Activated CD8-positive, alpha-beta memory T cell treated with anti-CD3 and anti-CD28 coated beads for 24 hours (primary cell): Measurements from ENCODE around the gene SBNO1.
"Not testable (repeated sequence)": the region's sequence is repeated elsewhere in the genome, so short reads cannot be mapped to it uniquely, and the experiment has no call there.

Experiments used
- DNase-seq: peaks from one replicate; pipeline ENCODE4 v3.0.0-alpha.2; 2020

Gene SBNO1

DNA sequence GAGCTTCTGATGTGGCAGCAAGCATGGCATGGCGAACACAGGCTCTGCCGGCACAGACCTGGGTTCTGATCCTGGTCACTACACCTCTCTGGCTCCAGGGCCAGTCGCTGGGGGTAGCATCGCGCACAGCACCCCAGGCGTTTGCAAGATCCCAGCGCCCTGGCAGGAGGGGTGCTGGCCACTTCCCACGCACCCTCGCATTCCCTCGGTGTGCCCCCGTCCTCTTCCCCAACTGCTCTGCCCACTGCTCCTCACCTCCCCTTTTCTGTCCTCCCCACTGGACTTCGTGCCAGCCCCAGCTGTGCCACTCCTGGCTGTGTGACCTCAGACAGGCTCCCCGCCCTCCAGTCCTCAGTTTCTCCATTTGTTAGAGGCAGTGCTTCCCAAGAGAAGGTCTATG lies 95.8 kb downstream of the SBNO1 start:
- DNase-seq, result peak; percentile 62

- peak; percentile 68 for DNase-seq
These were observed 96.4 kb downstream of the SBNO1 start for GRCh38 chr12:123267991-123268843.

- DNase-seq, result no peak
These were observed 97.2 kb downstream of the SBNO1 start for GRCh38 chr12:123267335-123267920.

GRCh38 chr12:123266679-123267277 lies 97.9 kb downstream of the SBNO1 start:
- no peak for DNase-seq

- DNase-seq, result no peak
These were observed 98.6 kb downstream of the SBNO1 start for GRCh38 chr12:123265851-123266678.

GRCh38 chr12:123264642-123265041 lies 100.0 kb downstream of the SBNO1 start:
- no peak for DNase-seq

DNA sequence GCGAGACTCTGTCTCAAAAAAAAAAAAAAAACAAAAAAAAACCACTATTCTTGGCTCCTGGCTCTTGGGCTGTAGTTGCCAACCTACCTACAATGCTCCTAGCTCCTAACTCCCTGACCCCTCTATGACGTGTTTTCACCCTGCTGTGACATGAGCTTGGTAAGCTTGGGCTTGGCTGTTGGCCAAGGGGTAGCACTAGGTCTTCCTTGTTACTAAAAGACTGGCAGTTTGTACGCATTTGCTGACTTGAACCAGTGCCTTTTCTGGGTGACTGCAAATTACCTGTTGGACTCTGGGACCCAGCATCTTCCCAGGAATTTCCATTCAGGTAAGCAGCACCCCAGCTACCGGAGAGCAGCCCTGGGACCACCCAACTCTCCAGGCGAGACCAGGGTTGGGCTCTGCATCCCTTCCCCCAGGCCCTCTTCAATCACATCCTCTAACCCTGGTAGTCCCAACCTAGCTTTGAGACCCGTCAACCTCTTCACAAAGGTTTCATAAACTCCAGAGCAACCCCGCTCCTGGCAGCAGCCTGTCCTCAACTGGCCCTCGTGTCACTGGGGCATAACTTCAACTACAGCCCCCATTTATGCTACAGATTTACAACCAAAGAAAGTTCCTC lies 101.3 kb downstream of the SBNO1 start:
- no peak for DNase-seq

- no peak for DNase-seq
These were observed 103.5 kb downstream of the SBNO1 start for GRCh38 chr12:123261196-123261595.

DNA sequence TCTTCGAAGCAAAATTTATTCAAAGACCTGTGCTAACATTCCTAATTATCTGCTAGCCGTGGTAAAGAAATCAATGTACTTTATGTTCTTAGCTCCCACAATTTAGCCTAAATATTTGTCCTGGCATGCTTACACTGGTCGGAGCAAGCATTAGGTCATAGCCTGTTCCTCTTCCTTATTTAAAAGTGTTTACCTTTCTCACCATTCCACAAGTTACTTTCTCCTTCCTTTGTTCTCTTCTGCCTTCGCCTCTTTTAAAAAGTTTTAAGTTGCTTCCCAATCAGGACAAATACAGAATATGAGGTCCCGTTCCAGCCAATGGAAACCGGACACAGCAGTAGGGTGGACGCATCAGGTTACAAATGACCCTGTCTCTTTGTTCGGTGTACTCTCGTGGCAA lies 104.6 kb downstream of the SBNO1 start:
- DNase-seq, result no peak

DNA sequence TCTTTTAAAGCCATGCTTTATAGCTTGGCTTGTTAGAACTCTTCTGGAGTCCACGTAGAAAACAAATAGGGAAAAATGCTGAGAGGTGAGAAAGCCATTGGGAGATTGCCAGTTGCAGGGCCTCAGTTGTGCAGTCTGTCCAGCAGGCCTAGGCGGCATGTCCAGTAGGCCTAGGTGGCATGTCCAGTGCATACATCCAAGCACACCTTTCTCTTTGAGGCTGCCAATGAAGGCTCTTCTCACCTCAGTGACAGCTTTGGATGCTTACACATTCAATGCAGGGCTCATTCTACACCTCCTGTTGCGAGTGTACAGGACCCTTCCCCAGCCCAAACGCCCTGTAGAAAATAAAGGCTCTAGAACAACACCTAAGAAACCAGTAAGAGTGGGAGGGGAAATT lies 106.1 kb downstream of the SBNO1 start:
- DNase-seq, result no peak

GRCh38 chr12:123254853-123255446 lies 109.7 kb downstream of the SBNO1 start:
- DNase-seq, result no peak

- no peak for DNase-seq
These were observed 110.8 kb downstream of the SBNO1 start for GRCh38 chr12:123253641-123254459.

- DNase-seq, result not testable (repeated sequence)
These were observed 112.3 kb downstream of the SBNO1 start for GRCh38 chr12:123252365-123252764.

GRCh38 chr12:123251403-123252076 lies 113.1 kb downstream of the SBNO1 start:
- DNase-seq, result peak; percentile 50

GRCh38 chr12:123250471-123251383 lies 113.9 kb downstream of the SBNO1 start:
- peak; percentile 55 for DNase-seq

- DNase-seq, result peak; percentile 47
These were observed 115.5 kb downstream of the SBNO1 start for GRCh38 chr12:123248996-123249741.

- not testable (repeated sequence) for DNase-seq
These were observed 116.5 kb downstream of the SBNO1 start for GRCh38 chr12:123248129-123248528.

DNA sequence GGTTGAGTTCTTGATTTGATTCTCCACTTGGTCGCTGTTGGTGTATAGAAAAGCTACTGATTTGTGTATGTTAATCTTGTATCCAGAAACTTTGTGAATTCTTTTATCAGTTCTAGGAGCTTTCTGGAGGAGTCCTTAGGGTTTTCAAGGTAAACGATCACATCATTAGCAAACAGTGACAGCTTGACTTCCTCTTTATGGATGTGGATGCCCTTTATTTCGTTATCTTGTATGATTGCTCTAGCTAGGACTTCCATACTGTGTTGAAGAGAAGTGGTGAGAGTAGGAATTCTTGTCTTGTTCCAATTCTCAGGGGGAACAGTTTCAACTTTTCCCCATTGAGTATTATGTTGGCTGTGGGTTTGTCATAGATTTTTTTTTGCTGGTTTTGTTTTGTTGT lies 119.0 kb downstream of the SBNO1 start:
- no peak for DNase-seq
